Stimulated activated CD4-positive, alpha-beta T cell treated with anti-CD3 and anti-CD28 coated beads, Interleukin-2, amount 100 ng/mL, for 48 hours (primary cell): Measurements from ENCODE around the gene TP53INP2.
"Not testable (repeated sequence)": the region's sequence is repeated elsewhere in the genome, so short reads cannot be mapped to it uniquely, and the experiment has no call there.

Experiments
- DNase-seq, 2 donors: peaks; one replicate each; pipeline ENCODE4 v3.0.0-alpha.2; 2020

TP53INP2 gene, protein sequence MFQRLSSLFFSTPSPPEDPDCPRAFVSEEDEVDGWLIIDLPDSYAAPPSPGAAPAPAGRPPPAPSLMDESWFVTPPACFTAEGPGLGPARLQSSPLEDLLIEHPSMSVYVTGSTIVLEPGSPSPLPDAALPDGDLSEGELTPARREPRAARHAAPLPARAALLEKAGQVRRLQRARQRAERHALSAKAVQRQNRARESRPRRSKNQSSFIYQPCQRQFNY

DNA sequence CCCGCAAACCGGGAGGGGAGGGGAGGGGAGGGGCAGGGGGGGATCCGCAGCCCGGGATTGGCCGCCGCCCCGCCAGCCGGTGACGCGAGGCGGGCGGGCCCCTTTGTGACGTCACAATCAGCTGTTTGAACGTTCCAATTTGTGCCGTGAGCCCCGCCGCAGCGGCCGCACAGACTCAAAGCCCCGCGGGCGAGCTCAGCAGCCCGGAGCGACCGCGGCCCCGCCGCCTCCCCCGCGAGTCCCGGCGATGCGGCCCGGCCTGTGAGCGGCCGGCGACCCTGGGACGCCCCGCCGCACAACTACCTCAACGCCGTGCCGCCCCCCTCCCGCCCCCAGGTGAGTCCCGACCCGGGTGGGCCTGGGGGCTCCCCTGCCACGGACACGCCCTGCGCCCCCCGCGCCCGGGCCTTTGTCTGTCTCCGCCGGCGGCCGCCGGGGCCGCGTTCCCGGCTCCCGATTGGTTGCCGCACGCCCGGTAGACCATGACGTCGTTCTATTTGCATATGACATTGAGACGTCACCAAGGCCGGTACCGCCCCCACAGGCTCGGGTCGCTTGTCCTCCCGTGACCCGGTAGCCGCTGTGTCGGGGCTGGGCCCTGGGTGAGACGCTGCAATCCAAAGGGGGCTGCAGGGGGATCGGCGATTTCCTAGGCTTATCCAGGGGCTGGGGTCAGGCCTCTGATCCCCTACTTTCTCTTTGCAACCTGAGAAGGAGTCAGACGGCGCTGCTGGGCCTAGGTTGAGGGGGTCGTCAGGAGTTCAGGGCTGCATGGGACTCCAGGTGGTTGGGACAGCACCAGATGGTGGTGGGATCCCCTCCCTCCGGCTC is at the start of gene TP53INP2:
Gene TP53INP2 (plus strand): TSS at position 168 of the 831 bp plus-strand sequence. CDS start 4,396 bp downstream, outside the sequence.
- peak; percentile 65 to 66 for DNase-seq

DNA sequence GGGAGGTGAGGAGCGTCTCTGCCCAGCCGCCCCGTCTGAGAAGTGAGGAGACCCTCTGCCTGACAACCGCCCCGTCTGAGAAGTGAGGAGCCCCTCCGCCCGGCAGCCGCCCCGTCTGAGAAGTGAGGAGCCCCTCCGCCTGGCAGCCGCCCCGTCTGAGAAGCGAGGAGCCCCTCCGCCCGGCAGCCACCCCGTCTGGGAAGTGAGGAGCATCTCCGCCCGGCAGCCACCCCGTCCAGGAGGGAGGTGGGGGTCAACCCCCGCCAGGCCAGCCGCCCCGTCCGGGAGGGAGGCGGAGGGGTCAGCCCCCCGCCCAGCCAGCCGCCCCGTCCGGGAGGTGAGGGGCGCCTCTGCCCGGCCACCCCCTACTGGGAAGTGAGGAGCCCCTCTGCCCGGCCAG is 45.5 kb upstream of the TP53INP2 start:
- DNase-seq, result not testable (repeated sequence)

DNA sequence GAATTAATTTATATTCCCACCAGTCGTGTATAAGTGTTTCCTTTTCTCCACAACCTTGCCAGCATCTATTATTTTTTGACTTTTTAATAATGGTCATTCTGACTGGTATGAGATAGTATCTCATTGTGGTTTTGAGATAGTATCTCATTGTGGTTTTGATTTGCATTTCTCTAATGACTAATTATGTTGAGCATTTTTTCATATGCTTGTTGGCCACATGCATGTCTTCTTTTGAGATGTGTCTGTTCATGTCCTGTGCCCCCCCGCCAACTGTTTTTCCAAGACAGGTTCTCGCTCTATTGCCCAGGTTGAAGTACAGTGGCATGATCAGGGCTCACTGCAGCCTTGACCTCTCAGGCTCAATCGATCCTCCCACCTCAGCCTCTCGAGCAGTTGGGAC is 42.3 kb upstream of the TP53INP2 start:
- DNase-seq, result not testable (repeated sequence)

DNA sequence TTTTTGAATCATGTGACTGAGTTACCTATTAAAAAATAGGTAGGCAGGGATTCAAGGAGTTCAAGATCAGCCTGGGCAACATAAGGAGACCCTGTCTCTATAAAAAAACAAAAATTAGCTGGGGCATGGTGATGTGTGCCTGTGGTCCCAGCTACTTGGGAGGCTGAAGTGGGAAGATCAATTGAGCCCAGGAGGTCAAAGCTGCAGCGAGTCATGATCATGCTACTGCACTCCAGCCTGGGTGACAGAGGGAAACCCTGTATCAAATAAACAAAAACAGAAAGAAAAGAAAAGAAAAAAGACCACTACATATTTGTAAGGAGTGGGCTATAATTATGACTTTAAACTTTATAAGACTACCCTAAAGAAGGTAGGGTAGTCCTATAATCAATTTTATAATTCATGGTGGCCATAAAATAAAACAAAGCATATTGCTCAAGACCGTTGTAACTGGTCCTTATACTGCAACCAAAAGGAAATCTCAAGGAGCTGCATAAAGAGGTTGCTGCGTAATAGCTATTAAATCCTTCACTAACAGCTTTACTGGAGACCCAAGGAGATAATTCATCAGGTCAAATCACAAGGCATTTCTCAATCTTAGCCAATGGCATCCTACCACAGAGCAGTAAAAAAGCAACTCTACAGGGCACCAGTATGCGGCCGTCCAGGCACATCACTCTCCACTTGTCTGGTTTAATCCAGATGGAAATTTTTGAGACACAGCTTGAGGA is 40.8 kb upstream of the TP53INP2 start:
- no peak for DNase-seq

DNA sequence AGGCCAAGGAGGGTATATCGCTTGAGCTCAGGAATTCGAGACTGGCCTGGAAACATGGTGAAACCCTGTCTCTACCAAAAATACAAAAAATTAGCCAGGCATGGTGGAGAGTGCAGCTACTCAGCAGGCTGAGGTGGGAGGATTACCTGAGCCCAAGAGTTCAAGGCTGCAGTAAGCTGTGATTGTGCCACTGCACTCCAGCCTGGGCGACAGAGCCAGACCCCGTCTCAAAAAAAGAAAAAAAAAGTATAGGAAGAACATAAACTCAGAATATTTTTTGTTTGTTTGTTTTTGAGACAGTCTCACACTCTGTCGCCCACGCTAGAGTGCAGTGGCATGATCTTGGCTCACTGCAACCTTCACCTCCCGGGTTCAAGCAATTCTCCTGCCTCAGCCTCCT is 39.4 kb upstream of the TP53INP2 start:
- DNase-seq, result not testable (repeated sequence)

DNA sequence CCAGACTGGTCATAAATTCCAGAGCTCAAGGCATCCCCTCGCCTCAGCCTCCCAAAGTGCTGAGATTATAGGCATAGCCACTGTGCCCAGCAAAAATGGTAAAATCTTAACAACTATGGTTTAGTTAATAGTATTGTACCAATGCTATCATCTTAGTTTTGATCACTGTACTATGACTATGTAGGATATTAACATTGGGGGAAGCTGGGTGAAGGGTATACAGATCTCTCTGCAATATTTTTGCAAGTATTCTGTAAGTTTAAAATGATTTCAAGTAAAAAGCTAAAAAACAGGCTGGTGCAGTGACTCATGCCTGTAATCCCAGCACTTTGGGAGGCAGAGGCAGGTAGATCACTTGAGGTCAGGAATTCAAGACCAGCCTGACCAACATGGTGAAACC is 35.0 kb upstream of the TP53INP2 start:
- no peak for DNase-seq

DNA sequence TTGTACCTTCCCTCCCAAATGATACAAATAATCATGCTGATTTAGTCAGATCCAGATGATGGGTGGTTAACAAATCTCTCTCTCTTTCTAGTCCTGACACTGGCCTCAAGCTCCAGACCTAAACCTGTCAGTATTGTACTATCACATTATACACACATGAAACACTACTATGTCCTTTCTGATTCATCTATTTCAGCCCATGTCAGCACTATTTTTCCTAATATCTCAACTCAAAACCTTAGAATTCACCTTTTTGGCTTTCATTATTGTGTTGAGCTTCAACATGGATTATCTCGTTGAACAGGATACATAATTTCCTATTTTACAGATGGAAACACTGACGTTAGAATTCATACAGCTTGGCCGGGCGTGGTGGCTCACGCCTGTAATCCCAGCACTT is 30.7 kb upstream of the TP53INP2 start:
- no peak for DNase-seq

DNA sequence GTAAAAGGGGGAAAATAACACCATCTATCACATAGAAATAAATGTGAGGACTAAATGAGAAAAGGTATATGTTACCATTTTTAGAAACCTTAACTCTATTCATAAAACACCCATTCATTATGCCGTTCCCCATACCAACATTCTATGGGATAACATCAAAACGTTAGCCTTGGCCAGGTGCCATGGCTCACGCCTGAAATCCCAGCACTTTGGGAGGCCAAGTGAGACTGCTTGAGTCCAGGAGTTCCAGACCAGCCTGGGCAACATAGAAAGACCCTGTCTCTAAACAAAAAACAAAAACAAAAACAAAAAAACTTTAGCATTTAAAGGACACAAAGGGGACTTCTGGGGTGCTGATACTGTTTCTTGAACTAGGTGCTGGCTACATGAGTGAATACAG is 28.6 kb upstream of the TP53INP2 start:
- no peak for DNase-seq

DNA sequence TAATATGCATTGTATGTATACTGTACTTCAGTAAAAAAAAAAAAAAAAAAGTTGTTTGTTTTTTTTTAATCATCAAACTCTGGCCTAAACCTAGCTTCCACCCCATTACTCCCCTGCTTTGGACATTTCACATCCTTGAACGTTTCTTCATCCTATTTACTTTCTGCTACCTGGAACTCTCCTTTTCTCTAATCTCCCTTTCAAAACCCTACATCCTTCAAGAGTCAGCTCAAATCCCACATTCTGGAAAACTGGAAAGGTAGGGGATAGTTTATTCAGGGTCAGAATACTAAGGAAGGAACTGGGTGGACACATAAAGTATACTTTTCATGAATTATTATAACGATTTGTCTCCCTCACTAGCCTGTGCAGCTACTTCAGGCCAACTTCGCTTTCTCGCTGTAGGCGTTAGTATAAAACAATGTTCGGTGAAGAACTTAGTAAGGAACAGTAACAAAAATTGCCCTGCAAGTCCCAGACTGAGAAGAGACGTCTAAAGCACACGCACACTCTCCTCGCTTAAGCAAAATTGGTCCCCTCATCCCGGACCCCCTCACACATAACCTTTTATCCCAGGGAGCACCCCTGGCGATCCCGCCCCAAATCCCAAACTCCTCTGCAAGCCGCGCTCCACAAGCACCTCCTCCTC is 28.0 kb upstream of the TP53INP2 start:
- no peak for DNase-seq

DNA sequence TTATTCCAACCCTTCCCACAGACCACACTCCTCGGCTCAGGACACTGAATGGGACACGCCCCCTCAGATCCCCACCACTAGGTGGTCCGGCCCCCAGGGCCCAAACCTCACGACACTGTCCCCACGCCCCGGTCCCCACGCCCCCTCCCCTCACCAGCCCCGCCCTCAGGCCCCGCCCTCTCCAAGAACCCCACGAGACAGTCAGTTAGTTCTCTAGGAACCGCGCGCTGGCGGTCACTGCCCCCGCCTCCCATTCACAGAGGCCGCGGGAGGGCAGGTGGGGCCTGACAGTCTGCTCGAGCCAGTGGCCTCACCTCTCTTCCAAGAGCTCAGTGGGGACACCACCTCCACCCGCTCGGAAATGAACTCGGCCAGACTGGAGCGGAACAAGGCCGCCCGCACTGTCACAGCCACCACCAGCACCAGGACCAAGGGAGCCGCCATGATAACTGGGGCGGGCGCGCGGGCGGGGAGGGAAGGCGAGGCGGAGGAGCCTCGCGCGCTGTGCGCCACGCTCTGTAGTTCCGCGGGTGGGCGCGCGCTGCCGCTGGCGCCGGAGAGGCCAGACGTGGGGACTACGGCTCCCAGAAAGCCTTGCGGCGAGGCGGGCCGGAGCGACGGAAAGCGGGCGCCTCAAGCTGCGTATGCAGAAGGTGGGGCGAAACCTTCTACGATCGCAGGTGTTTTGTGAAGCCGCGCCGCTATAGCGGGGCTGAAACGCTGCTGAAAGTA is 27.3 kb upstream of the TP53INP2 start, which contains the start of gene PIGU:
Gene PIGU (minus strand): TSS at position 451 of the 732 bp plus-strand sequence. CDS start 7 bp downstream, at position 444.
- peak; percentile 93 to 94 for DNase-seq

DNA sequence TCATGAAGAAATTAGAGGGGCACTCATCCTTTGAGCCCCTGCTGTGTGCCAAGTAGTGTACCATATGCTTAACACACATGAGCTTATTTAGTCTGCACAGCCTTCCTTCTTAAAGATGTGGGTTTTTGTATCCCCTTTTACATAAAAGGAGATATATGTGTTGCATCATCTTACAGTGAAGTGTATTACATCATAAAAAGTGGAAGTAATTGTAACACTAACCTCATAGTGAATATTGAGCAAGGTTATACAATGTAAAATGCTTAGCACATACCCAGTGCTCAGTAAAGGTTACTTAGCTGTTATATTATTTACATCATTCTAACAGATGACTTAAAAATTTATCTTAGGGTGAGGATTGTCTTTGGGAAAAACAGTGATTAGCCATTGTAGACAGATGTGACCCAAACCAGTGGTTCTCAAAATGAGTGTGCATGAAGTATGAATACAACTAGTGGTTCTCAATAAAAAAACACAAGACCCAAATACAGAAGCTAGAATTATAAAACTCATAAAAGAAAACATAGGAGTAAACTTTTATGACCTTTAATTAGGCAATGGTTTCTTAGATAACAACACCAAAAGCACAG is 23.5 kb upstream of the TP53INP2 start:
- no peak for DNase-seq

DNA sequence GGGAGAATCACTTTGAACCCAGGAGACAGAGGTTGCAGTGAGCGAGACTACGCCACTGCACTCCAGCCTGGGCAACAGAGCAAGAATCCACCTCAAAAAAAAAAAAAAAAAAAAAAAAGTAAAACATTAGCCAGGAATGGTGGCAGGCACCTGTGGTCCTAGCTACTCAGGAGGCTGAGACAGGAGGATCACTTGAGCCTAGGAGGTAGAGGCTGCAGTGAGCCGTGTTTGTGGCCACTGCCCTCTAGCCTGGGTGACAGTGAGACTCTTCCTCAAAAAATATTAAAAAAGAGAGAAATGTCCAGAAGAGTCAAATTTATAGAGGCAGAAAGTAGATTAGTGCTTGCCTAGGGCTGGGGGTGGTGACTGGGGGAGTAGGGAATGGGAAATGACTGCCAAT is 20.5 kb upstream of the TP53INP2 start:
- DNase-seq, result no peak

DNA sequence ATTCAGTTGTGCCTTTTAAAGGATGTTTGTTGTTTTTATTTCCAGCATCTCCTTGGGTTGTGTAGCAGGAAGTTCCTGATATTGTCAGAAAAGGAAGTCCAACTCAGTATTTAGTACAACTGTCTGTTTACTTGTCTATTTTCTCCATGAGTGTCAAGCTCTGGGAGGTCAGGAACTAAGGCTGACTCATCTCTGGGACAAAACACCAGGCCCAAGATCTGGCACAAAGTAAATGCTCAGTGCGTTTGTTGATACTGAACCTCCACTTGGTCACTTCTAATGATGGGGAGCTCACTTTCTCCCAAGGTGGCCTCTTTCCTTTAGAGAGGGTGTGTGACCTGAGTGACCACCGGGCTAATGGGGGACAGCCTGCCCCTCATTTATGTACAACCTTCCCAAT is 14.7 kb upstream of the TP53INP2 start:
- DNase-seq, result no peak

DNA sequence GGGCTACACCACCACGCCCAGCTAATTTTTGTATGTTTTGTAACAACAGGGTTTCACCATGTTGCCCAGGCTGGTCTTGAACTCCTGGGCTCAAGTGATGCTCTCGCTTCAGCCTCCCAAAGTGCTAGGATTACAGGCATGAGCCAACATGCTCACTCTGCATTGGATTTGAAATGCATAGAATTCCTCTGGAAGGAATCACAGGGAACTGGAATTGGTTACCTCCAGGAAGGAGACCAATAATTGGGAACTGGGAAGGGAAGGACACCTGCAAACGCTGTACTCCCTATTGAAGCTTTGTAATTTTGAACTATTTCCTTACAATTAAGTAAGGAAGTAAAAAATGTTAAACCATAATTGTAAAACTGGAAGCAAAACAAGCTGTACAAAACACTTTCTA is 12.3 kb upstream of the TP53INP2 start:
- no peak for DNase-seq

DNA sequence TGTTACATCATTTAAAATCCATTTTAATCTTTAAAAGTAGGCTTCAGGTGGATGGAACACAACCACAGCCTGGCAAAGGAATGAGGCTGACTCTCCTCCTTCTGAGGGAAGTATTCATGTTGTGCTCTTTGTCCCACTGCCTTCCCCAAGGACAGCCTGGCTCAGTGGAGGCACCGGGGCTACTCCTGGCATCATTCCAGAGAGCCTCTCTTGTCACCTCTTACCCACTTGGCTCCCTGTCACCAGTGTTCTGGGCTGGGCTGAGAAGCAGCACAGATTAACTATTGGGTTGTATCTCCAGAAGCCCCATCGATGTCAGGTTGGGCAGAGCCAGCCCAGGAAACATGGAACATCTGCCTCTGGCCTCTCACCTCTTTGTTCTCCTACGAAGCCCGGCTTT is 10.7 kb upstream of the TP53INP2 start:
- no peak for DNase-seq

DNA sequence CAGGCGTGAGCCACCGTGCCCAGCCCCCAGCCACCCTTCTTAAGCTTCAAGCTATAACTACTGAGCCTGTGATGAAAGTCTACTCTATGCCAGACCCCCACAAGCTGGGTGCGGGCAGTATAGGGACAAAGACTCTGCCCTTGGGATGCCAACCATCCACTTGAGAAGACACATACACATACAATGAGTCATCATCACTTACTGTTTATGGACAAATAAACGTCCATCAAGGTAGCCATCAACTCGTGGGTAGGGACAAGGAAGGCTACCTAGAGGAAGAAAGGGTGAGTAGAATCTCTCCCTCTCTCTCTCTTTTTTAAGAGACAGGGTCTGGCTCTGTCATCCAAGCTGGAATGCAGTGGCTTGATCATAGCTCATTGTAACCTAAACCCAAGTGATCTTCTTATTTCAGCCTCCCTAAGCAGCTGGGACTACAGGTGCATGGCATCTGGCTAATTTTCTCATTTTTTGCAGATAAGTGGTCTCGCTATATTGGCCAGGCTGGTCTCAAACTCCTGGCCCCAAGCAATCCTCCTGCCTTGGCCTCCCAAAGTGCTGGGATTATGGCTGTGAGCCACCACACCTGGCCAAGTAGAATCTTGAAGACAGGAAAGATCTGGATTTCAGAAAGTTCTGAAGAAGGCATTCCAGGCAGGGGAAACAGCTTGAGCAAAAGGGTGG is 2.6 kb upstream of the TP53INP2 start:
- DNase-seq, result no peak

DNA sequence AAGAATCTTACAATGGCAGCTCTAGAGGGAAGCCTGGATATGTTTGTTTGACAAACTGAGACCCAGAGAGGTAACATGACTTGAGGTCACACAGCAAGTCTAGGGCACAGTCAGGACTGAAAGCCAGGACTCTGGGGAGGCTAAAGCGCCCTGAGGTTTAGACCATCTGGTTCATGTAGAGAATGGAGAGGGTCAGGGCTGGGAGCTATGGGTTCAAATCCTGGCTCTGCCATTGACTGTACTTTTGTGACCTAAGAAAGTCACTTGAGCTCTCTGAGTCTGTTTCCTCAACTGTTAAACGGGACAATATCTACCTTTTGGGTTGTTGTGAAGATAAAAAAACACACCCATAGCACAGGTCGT is 1.1 kb upstream of the TP53INP2 start:
- DNase-seq, result no peak

DNA sequence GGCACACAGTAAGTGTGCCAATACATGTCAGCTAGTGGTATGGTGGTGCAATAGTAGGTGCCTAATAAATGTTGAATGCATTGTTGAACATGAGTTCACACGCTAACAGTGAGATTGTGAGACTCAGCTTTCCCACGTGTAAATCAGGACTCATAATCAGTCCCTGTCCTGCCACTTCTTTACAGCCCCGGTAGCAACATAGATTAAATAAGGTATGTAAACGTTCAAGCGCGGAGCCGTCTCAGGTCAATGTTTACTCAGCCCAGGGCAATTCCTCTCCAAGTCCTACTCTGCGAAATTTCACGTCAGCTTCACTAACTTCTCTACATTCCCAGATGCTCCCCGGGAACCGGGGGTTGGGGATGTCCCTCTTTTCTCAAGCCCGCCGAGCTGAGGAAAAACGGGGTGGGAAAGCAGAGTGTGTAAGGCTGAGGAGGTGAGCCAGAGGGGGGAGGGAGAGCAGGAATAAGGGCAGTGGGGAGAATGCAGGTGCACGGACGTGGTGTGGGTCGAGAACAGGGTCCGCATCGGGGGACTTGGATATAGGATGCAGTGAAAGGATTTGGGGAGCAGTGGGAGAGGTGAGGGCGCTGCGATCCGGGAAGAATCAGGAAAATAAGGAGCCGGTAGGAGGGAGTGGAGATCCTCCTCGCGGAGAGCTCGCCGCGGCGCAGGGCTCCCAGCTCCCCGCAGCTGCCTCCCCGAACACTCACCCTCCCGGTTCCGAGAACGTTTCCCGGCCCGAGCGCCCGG is 544 bp upstream of the TP53INP2 start:
- DNase-seq, result no peak

DNA sequence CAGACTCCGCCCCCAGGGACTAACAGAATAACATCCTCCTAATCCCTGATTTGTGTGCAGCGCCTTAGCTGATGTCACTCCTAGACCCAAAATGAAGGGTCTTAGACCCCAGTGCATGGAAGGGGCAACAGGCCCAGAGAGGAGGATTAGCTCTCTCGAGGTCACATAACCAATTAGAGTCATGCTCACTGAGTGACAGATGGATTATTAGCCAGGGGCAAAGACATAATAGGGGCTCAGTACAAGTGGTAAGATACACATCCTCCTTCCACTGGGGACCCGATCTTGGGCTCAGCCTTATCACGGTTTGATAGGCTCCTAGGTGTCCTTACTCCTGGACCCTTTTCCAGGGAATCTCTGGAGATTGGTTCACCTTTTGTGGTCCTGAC is 858 bp downstream of the TP53INP2 start:
- DNase-seq, result no peak

DNA sequence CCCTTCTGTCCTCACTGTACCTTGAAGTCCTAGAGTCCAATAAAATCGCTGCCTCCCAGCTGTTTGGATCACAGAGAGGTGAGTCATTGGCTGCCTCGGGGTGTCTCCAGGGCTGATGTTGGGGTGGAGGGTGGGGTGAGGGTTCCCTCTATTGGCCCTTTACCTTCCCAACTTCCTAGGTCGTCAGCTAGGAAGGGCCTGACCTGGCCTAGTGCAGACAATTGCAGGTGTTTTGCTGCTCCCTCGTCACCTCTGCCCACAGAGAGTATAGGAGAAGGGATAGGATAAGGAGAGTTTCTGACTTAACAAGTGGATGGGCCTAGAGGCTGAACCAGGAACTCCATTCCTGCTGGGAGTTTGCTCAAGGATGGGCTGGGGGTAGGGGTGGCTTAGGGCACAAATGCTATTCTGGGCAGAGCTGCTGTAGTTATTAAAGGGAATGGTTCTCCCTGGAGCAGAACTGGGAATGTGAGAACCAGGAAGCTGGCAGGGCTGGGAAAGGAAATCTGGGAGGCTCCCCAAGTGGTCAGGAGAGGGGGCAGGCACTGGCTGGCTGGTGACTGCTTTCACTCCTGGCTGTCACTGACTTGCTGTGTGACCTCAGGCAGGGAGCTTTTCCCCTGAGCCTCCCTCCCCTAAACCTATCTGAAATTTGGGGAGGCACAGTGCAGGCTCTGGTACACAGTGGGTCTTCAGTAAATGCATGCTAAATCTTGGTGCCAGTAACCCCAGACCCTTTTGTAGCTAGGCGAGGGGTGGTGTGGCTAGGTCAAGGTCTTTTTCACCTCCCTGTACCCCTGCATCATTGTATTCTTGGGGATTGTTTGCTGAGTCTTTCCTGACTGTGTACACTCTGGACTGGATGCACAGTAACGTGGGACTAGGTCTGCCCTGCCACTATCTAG is 1.5 kb downstream of the TP53INP2 start:
- DNase-seq, result no peak
